K562 treated with DMSO at 1 percent for 24 hours (cell line): ENCODE measurements around the gene NR3C2. TPM values are rescaled to one million over a fixed set of nuclear protein-coding genes. Genes with fewer than 3 reads are reported as not detected.

Experiments
- total RNA-seq: library from RNA; unstranded; fragments of 300-600 nt; gene quantifications from 2 replicates; pipeline ENCODE4 v1.2.3, GENCODE V29; 2022; ENCODE audit warnings: low read depth; ENCODE audit not compliant: insufficient read depth

The NR3C2 gene
- total RNA-seq, result 0.23 and 0.28 TPM in 2 replicates

DNA sequence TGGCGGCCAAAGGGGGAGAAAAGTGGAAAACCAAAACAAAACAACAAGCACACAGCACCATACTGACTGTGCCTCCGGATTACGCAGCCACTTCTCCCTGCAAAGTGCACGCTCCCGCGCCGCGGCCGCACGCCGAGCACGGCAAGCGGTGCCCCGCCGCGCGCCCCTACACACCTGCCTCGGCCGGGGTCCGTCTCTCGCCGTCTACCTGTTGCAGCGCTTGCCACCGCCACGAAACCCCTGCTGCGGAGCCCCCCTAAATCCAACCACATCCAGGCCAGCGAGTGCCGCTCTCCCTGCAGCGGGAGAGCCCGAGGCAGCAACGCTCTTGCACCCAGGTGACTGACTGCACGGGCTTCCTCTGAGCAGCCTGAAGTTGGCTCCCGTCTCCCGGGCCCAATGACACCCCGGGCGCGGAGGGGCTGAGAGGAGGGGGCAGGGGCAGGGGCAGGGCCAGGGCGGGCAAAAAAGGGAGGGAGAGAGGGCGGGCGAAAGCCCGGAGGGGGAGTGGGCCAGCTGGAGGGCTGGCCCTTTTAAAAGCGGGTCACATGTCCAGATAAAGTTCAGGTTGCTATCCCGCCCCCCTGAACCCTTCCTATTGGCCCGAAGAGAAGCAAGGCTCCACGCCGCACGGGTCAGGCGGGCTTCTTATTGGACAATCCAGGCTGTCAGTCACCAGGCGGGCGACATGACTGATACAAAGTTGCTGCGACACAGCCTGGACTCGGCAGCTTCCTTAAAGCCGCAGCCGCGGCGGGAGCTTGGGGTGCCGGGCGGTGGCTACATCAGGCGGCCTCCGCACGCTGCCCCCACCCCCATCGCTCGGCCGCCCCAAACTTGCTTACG, at the start of gene NR3C2:
TSS of gene NR3C2 (minus strand) at position 429 of the 846 bp plus-strand sequence.

